SHP77 treated with DMSO at 0.1 percent for 48 hours (cell line): ENCODE data around the gene NAV3.
A peak's percentile ranks its signal among the peaks of the same experiment; 100 is the strongest.

Experiments used
- DNase-seq: peaks from one replicate; lab custom pipeline; 2025; lab: John Stamatoyannopoulos, UW

Gene NAV3

GRCh38 chr12:78120306-78120705 is 289.6 kb downstream of the NAV3 start:
- DNase-seq, result no peak

GRCh38 chr12:78120866-78121560 is 290.3 kb downstream of the NAV3 start:
- DNase-seq, result no peak

- no peak for DNase-seq
Observed at GRCh38 chr12:78121969-78122610, 291.4 kb downstream of the NAV3 start.

GRCh38 chr12:78128211-78128610 is 297.5 kb downstream of the NAV3 start:
- DNase-seq, result no peak

- DNase-seq, result no peak
Observed at GRCh38 chr12:78143717-78144116, 313.0 kb downstream of the NAV3 start.

- no peak for DNase-seq
Observed at GRCh38 chr12:78145398-78145797, 314.7 kb downstream of the NAV3 start.

GRCh38 chr12:78146365-78146772 is 315.7 kb downstream of the NAV3 start:
- DNase-seq, result peak; percentile 55

- peak; percentile 77 for DNase-seq
Observed at GRCh38 chr12:78149459-78149858, 318.8 kb downstream of the NAV3 start.

- no peak for DNase-seq
Observed at GRCh38 chr12:78155546-78155945, 324.9 kb downstream of the NAV3 start.

- no peak for DNase-seq
Observed at GRCh38 chr12:78156751-78157150, 326.1 kb downstream of the NAV3 start.

GRCh38 chr12:78157199-78157598 is 326.5 kb downstream of the NAV3 start:
- DNase-seq, result no peak

- DNase-seq, result no peak
Observed at GRCh38 chr12:78164154-78164553, 333.5 kb downstream of the NAV3 start.

GRCh38 chr12:78167510-78167909 is 336.8 kb downstream of the NAV3 start:
- peak; percentile 24 for DNase-seq

GRCh38 chr12:78171061-78171460 is 340.4 kb downstream of the NAV3 start:
- no peak for DNase-seq

GRCh38 chr12:78176643-78177042 is 345.9 kb downstream of the NAV3 start:
- no peak for DNase-seq

- no peak for DNase-seq
Observed at GRCh38 chr12:78177298-78177697, 346.6 kb downstream of the NAV3 start.

GRCh38 chr12:78179346-78179745 is 348.7 kb downstream of the NAV3 start:
- DNase-seq, result peak; percentile 22

GRCh38 chr12:78181544-78182162 is 351.0 kb downstream of the NAV3 start:
- peak; percentile 75 for DNase-seq

GRCh38 chr12:78183824-78184223 is 353.1 kb downstream of the NAV3 start:
- no peak for DNase-seq

GRCh38 chr12:78185109-78185508 is 354.4 kb downstream of the NAV3 start:
- DNase-seq, result no peak

GRCh38 chr12:78185651-78186050 is 355.0 kb downstream of the NAV3 start:
- DNase-seq, result no peak

- no peak for DNase-seq
Observed at GRCh38 chr12:78186670-78187069, 356.0 kb downstream of the NAV3 start.

- DNase-seq, result no peak
Observed at GRCh38 chr12:78187741-78188140, 357.0 kb downstream of the NAV3 start.
